Stimulated activated CD4-positive, alpha-beta T cell treated with anti-CD3 and anti-CD28 coated beads, Interleukin-2, amount 100 ng/mL, for 4 hours (primary cell): Measurements from ENCODE around the gene ZNF837.
"Not testable (repeated sequence)": the region's sequence is repeated elsewhere in the genome, so short reads cannot be mapped to it uniquely, and the experiment has no call there.

Source experiments
- DNase-seq: peaks from one replicate; pipeline ENCODE4 v3.0.0-alpha.2; 2020; ENCODE audit warnings: low read depth

Gene ZNF837

DNA sequence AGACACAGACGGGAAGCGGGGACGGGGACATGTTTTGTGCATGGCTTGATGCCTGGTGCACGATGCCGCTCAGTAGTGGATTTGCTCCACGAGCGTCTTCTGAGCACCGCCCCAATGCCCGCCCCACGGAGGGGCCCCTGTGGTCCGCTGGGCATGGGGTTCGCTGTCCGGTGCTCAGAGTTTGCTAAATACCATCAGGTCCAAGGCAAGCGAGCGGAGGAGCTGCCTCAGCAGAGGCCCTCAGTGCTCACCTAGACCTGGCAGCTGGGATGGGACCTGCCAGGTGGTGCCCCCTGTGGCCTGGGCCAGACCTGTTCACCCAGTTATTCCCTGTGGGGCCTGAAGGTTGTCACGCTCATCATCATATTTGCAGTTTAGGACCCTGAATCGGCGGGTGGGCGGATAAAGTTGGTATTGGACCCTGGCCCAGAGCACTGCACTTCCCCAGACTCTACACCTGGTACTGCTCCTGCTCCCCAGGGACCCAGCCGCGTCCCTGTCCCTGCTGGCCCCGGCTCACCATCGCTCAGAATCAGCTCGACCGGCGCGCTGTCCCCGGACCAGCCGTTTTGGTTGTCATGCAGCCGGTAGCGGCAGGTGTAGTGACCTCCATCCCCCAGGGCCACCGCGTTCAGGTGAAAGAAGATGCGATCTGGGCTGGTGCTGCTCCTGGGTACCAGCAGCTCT, 29.8 kb downstream of the ZNF837 start:
- no peak for DNase-seq

DNA sequence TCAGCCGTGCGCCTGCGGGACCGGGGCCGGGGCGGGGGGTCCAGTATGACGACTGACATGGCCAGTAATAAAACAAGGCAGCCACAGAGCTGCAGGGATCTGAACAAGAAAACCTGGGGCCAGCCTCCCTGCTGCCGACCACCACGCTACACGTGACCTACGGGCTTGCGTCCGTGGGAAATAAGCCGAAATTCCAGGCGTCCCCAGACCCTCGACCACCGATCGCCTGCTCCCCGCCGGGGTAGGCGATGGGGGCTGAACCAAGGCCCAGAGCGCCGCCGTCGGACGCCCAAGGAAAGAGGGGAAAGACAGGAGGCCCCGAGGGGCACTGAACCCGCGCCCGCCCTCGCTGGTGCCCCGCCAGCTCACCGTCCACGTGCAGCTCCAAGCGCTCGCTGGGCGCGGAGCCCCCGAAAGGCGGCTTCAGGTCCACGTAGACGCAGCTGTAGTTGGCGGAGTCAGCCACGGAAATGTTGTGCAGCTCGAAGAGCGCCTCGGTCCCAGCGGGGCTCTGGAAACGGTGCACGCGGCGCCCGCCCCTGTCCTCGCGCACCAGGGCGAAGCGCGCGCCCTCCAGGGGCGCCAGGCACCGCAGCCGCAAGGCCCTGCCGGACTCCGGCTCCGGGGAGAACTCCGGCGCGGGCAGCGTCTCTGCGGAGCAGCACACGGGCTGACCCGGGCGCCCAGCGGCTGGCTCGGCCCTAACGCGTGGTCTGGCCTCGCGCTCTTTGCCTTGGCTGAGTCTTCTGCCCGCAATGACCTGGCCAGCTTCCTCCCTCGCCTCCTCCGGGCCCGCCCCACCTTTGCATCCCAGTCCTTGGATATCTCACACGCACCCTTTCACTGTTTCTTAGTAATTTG, 30.6 kb downstream of the ZNF837 start:
- no peak for DNase-seq

DNA sequence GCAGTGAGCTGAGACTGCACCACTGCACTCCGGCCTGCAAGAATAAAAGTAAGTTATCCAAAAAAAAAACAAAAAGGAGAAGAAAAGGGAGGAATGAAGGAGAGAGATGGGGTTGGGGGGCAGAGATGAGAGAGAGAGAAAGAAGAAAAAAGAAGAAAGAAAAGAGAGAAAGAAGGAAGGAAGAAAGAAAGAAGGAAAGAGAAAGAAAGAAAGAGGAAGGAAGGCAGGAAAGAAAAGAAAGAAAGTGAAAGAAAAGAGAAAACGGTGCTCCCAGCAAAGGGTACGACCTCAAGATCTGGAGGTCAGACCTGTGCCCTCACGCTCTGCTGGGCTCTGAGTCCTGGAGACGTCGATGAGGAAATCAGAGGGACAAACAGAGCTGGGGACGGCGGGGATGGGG, 31.2 kb downstream of the ZNF837 start:
- no peak for DNase-seq

- not testable (repeated sequence) for DNase-seq
Measured at GRCh38 chr19:58348080-58348479, 32.8 kb downstream of the ZNF837 start.

DNA sequence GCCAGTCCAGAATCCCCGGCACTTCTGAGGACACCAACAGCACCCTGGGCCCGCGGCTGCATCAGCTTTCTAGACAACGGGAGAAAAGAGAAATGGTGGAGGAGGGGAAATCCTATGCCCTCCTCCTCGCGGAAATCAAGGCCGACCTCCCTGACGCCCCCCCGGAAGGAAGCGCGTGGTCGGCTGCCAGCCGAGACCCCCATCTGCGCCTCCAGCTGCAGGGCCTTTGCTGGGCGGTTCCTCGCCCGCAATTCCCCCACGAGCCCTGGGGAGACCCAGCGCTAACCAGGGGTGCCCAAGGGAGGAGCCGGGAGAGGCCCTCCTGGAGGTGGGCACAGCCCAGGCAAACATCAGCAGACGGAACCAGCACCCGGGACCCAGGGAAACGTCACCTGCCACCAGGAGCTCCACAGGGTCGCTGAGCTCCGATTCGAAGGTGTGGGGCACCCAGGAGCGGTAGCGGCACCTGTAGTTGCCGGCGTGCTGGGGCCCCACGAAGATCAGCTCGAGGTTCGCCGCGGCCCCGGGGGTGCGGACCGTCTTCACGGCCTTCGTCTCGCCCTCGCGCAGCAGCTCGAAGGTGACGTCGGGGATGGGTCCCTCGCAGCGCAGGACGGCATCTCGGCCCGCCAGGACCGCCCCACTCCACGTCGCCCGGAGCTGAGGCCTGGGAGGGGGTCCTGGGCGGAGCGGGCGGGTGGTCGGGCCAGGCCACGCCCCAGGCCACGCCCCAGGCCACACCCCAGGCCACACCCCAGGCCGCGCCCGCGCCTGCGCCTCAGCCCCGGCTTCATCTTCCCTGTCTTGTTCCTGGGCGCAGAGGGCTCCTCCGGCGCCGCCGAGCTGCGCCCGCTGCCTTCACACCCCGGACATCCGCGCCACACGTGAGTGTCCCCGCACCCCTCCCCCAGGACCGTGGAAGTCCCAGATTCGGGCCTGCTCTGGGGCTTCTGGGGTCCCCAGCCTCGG, 33.6 kb downstream of the ZNF837 start:
- DNase-seq: peak; percentile 37

DNA sequence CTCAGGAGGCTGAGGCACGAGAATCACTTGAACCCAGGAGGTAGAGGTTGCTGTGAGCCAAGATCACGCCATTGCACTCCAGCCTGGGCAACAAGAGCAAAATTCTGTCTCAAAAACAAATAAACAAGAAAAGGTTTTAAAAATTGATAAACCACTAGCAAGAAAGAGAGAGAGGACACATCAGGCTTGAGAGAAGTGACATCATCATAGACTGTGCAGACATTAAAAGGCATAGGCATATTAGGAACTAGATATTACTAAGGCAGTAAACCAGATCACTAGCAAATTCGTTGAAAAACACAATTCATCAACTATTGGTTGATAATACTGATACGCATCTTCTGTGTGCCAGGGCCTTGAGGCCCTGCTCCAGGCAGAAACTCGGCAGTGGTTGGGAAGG, 35.3 kb downstream of the ZNF837 start:
- DNase-seq: no peak

DNA sequence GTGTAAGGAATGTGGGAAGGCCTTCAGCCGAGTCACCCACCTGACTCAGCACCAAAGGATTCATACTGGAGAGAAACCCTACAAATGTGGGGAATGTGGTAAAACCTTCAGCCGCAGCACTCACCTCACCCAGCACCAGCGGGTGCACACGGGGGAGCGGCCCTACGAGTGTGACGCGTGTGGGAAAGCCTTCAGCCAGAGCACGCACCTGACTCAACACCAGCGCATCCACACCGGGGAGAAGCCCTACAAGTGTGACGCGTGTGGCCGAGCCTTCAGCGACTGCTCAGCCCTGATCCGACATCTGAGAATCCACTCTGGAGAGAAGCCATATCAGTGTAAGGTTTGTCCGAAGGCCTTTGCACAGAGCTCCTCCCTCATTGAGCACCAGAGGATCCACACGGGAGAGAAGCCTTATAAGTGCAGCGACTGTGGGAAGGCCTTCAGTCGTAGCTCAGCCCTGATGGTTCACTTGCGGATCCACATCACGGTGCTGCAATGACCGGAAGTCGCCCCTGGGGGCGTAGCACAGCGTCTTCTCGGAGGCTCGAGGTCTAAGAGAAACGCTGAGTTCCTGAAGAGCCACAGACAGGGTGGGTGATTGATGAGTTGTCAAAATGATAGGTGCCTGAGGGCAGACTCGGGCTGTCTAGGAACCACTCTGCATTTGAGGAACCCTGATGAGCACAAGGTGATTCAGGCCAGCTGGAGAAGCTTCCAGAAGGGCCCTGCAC, 41.8 kb downstream of the ZNF837 start:
- no peak for DNase-seq

DNA sequence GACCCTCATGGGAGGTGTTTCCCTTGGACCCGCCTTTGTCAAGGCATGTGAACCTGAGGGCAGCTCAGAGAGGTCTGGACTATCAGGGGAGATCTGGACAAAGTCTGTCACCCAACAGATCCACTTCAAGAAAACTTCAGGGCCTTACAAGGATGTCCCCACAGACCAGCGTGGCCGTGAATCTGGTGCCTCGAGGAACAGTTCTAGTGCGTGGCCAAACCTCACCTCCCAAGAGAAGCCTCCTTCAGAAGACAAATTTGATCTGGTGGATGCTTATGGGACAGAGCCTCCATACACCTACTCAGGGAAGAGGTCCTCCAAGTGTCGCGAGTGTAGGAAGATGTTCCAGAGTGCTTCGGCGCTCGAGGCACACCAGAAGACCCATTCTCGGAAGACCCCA, 42.5 kb downstream of the ZNF837 start:
- no peak for DNase-seq

DNA sequence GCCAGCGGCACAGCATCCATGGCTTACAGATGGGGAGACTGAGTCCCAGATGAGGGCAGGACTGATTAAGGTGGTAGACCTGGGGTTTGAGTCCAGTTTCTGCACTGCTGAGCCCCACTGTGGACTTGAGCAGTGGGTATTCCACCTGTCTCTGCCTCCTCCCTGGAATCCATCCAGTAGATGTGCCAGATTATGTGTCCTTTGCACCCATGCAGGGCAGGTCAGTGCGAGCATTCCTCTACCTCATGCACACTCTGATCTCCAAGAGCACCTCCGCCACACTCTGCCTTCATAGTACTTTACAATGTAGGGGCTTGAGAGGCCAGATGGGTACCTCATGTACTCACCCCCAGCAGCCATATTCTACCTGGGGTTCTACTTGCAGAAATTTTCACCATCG, 44.0 kb downstream of the ZNF837 start:
- DNase-seq: no peak

DNA sequence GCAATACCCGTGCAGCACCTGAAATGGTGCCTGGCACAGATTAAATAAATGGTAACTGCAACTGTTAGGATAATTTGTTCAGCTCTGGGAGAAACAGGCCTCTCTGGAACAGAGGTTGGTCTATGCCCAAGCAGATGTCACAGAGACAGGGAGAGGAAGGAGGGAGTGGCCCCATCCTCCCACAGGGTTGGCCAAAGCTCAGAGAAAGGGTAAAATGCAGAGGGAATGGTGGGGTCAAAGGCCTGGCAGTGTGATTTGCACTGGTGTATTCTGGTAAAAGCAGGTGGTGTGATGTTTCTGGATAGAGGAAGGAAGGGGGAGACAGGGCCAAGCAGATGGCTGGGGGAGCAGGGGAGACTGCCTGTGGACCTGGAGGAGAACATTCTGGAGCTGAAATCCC, 44.6 kb downstream of the ZNF837 start:
- no peak for DNase-seq

GRCh38 chr19:58335630-58336029, 45.2 kb downstream of the ZNF837 start:
- no peak for DNase-seq

- no peak for DNase-seq
Measured at GRCh38 chr19:58334691-58335249, 46.1 kb downstream of the ZNF837 start.

DNA sequence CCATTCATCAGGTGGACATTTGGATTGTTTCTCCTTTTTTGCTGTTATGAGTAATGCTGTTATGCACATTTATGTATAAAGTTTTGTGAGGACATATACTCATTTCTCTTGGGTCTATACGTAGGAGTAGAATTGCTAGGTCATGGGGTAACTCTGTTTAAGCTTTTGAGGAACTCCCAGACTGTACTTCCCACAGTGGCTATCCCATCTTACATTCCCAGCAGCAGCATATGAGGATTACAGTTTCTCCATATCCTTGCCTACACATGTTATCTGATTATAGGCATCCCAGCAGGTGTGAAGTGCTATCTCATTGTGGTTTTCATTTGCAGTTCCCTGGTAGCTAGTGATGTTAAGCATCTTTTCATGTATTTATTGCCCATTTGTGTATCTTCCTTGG, 48.1 kb downstream of the ZNF837 start:
- DNase-seq: no peak

DNA sequence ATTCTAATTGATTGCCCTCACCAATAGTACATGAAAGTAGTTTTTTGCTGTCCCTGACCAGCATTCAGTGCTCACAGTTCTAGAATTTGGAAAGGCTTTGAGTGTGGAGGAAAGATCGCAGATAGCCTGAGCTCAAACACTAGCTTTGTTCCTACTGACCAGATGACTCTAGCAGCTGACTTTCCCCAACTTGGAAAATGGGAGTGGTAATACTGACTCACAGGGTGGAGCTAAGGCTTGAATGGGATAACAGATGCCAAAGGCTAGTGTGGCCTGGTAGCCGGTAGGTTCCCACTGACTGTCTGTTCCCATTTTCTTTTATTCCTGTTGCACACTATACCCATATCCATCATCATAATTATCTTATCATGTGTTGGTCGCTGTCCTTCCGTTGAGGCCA, 50.4 kb downstream of the ZNF837 start:
- no peak for DNase-seq

DNA sequence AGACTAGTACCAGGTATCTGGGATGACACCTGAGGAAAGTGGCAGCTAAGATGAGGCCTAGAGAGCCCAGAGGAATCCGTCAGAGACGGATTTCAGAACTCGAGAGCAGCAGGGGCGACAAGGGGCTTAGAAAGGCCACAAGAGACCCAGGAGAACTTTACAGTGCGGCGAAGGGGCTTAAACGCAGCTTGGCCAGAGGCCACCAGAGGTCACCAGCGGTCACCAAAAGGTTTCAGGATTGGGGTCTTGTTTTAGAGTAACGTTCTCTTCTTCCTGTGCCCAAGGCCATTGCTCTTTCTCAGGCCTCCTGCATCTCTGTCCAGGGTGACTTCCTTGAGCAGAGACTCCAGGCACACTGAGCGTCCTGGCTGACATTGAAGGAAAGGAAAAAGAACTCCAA, 51.8 kb downstream of the ZNF837 start:
- no peak for DNase-seq

DNA sequence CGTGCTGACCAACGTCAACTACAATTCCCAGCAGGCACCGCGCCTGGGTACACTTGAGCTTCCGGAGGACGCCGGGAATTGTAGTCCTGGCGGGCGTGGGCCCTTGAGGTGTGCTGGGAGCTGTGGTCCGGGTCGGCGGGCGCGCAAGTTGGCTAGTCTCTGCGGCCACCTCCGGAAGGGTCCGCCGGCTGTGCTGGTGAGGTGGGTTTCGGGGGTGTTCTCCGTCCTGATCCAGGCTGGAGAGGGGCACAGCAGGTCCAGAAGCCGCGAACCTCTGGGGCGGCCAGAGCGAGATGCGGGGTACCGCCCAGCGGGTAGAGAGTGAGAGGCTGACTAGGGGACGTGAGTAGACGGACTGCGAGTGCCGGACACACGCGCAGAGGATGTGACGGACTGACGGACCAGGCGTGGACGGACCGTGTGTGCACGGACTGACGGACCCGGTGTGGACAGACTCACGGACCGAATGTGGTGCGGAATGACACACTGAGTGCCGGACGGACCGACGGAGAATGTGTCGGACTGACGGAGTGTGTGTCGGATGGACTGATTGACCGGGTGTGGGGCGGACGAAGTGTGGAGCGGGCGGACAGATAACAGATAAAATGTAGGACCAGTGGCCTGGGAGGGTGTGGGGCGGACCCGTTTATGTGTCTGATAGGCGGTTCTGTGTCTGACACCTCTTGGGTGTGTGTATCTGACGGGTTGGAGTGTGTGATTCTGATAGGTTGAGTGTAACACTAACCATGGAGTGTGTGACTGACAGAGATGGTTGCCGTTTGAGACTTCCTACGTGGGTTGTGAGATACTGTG, 53.7 kb downstream of the ZNF837 start, which contains the start of gene ZSCAN22:
Gene ZSCAN22 (plus strand): TSS at position 81 of the 813 bp plus-strand sequence. CDS start 7,809 bp downstream, outside the sequence.
- peak; percentile 84 for DNase-seq

DNA sequence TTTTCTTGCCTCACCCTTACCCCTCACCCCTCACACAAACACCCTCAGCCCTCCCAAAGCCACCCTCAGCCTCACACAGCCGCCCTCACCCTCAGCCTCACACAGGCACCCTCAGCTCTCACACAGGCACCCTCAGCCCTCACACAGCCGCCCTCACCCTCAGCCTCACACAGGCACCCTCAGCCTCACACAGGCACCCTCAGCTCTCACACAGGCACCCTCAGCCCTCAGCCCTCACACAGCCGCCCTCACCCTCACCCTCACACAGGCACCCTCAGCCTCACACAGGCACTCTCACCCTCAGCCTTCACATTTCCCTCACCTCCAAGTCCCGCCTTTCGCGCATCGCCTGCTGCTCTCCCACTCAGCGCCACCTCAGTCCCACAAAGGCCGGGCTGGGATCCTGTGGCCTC, 54.3 kb downstream of the ZNF837 start:
- no peak for DNase-seq

- DNase-seq: no peak
Measured at GRCh38 chr19:58325311-58326022, 55.4 kb downstream of the ZNF837 start.

- no peak for DNase-seq
Measured at GRCh38 chr19:58319241-58319640, 61.6 kb downstream of the ZNF837 start.

DNA sequence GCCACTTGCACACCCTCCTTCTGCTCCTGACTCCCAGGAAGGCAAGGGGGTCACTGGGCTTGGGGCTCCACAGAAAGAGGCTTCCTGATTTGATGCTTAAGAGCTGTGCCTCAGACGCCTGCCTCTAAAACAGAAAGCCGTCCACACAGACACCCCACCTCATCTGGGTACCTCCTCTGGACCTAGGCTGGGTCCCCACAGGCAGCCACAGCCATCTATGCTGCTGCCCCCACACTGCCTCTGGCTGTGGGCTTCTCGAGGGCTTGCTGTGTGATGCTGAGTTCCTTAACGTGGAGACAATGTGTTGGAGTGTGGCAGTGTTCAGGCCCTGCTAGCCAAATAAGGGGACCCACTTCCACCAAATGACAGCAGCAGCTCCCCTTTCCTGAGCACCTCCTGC, 62.5 kb downstream of the ZNF837 start:
- DNase-seq: no peak
